ENCODE data around the gene DYNLRB1.

- TF ChIP-seq, protein P1, sequence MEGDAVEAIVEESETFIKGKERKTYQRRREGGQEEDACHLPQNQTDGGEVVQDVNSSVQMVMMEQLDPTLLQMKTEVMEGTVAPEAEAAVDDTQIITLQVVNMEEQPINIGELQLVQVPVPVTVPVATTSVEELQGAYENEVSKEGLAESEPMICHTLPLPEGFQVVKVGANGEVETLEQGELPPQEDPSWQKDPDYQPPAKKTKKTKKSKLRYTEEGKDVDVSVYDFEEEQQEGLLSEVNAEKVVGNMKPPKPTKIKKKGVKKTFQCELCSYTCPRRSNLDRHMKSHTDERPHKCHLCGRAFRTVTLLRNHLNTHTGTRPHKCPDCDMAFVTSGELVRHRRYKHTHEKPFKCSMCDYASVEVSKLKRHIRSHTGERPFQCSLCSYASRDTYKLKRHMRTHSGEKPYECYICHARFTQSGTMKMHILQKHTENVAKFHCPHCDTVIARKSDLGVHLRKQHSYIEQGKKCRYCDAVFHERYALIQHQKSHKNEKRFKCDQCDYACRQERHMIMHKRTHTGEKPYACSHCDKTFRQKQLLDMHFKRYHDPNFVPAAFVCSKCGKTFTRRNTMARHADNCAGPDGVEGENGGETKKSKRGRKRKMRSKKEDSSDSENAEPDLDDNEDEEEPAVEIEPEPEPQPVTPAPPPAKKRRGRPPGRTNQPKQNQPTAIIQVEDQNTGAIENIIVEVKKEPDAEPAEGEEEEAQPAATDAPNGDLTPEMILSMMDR (IDR thresholded peaks at IDR 0.05; ENCODE audit: low read depth, low read length, poor library complexity, severe bottlenecking), result no peak
- TF ChIP-seq EZH2phosphoT487 (IDR thresholded peaks at IDR 0.05; ENCODE audit: borderline replicate concordance, low read length), result no peak
Measured at GRCh38 chr20:34514897-34515483, 1.2 kb upstream of the DYNLRB1 start.
